22Rv1 (cell line): ENCODE results near the gene PTPN11.

Experiments used
- H3K27ac ChIP-seq: fragments of 450-650 bp; 2 replicates; pipeline ENCODE4 v1.5.1; 2017
- CTCF ChIP-seq: fragments of 450-650 bp; IDR thresholded peaks from 2 replicates; pipeline ENCODE4 v1.5.1; 2017; ENCODE audit warnings: mild to moderate bottlenecking
- ZFX ChIP-seq: fragments of 450-650 bp; IDR thresholded peaks from 2 replicates; pipeline ENCODE4 v1.6.1; 2017; ENCODE audit warnings: antibody characterized with exemption, borderline replicate concordance

Gene PTPN11

GRCh38 chr12:112480931-112481330 is 62.2 kb downstream of the PTPN11 start:
- H3K27ac ChIP-seq = no peak overlapping the region

GRCh38 chr12:112482733-112483132 is 64.0 kb downstream of the PTPN11 start:
- no peak overlapping the region for H3K27ac ChIP-seq
- TF ChIP-seq CTCF (no peak), ZFX (no peak)

More at GRCh38 chr12:112480931-112481330, 62.2 kb downstream of the PTPN11 start:
- no peak for TF ChIP-seq CTCF
- TF ChIP-seq ZFX = no peak

- H3K27ac ChIP-seq = no peak overlapping the region
- TF ChIP-seq CTCF (no peak), ZFX (no peak)
Observed at GRCh38 chr12:112486361-112486760, 67.6 kb downstream of the PTPN11 start.

- no peak overlapping the region for H3K27ac ChIP-seq
- TF ChIP-seq CTCF = no peak
- no peak for TF ChIP-seq ZFX
Observed at GRCh38 chr12:112488257-112488876, 69.6 kb downstream of the PTPN11 start.

- H3K27ac ChIP-seq = no peak overlapping the region
- TF ChIP-seq CTCF (no peak), ZFX (no peak)
Observed at GRCh38 chr12:112489456-112489855, 70.7 kb downstream of the PTPN11 start.

GRCh38 chr12:112496496-112496895 is 77.7 kb downstream of the PTPN11 start:
- TF ChIP-seq CTCF (no peak), ZFX (no peak)
- no peak overlapping the region for H3K27ac ChIP-seq

GRCh38 chr12:112498580-112498979 is 79.8 kb downstream of the PTPN11 start:
- no peak overlapping the region for H3K27ac ChIP-seq
- TF ChIP-seq ZFX (no peak), CTCF (no peak)
